ENCODE measurements around the gene LPAR2. TPM values are rescaled to one million over a fixed set of nuclear protein-coding genes. Genes with fewer than 3 reads are reported as not detected.

LPAR2 gene
- total RNA-seq, 1 donor from 2014 or later = 170 TPM

DNA sequence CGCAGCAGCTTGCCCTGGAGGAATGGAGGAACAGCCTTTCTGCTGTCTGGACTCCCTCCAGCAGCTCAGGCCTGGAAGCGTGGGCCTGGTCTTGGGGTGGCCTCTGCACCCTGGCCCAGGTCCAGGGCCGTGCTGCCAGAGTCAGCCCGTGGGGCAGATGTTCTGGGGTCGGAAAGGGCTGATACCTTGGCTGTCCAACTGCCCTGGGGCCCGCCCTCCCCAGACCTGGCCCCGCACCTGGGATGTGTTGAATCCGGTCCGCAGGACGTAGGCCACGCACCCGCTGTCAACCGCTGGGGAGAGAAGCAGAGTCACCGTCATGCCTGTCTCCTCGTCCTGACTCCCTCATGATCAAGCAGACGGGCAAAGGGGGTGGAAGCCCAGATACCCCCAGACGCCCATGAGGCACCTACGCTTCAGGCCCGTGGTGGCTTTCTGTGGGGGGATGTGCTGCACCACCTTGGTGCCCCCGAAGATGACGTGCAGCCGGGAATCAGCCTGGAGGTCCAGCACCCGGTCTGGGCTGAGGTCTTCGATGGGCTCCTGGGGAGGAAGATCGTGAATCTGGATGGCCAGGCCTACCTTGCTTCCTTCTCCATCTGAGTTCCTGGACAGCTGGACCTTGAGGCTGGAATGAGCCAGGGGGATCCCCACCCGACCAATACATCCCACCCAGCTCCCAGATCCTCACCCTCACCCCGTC, 27.8 kb upstream of the LPAR2 start:
- Mint-ChIP-seq H3K4me3 (ENCODE audit: low read depth) (no peak overlapping the region), H3K36me3 (ENCODE audit: insufficient read depth) (peaks cover 17% of the 10 kb centered on the region)
- DNase-seq (ENCODE audit: low spot score, unreplicated experiment) = no peak

GRCh38 chr19:19655051-19655594, 27.1 kb upstream of the LPAR2 start:
- H3K27ac Mint-ChIP-seq = no peak overlapping the region
- H3K4me1 Mint-ChIP-seq (ENCODE audit: low read depth) = no peaks in the 10 kb centered on the region
- no peaks in the 10 kb centered on the region for H3K9me3 Mint-ChIP-seq (ENCODE audit: low read depth)
- H3K4me3 Mint-ChIP-seq (ENCODE audit: low read depth) = no peak overlapping the region
- TF ChIP-seq, protein P1, sequence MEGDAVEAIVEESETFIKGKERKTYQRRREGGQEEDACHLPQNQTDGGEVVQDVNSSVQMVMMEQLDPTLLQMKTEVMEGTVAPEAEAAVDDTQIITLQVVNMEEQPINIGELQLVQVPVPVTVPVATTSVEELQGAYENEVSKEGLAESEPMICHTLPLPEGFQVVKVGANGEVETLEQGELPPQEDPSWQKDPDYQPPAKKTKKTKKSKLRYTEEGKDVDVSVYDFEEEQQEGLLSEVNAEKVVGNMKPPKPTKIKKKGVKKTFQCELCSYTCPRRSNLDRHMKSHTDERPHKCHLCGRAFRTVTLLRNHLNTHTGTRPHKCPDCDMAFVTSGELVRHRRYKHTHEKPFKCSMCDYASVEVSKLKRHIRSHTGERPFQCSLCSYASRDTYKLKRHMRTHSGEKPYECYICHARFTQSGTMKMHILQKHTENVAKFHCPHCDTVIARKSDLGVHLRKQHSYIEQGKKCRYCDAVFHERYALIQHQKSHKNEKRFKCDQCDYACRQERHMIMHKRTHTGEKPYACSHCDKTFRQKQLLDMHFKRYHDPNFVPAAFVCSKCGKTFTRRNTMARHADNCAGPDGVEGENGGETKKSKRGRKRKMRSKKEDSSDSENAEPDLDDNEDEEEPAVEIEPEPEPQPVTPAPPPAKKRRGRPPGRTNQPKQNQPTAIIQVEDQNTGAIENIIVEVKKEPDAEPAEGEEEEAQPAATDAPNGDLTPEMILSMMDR (IDR thresholded peaks at IDR 0.05; ENCODE audit: unreplicated experiment) = no peak
- peaks cover 17% of the 10 kb centered on the region for H3K36me3 Mint-ChIP-seq (ENCODE audit: insufficient read depth)
- no peaks in the 10 kb centered on the region for H3K27me3 Mint-ChIP-seq
- DNase-seq (ENCODE audit: low spot score, unreplicated experiment) = no peak

More for the DNA sequence above, 27.8 kb upstream of the LPAR2 start:
- H3K27me3 Mint-ChIP-seq = no peaks in the 10 kb centered on the region
- H3K4me1 Mint-ChIP-seq (ENCODE audit: low read depth) = no peaks in the 10 kb centered on the region
- no peak overlapping the region for H3K27ac Mint-ChIP-seq
- no peaks in the 10 kb centered on the region for H3K9me3 Mint-ChIP-seq (ENCODE audit: low read depth)
- TF ChIP-seq, protein P1 (IDR thresholded peaks at IDR 0.05; ENCODE audit: unreplicated experiment) = no peak

DNA sequence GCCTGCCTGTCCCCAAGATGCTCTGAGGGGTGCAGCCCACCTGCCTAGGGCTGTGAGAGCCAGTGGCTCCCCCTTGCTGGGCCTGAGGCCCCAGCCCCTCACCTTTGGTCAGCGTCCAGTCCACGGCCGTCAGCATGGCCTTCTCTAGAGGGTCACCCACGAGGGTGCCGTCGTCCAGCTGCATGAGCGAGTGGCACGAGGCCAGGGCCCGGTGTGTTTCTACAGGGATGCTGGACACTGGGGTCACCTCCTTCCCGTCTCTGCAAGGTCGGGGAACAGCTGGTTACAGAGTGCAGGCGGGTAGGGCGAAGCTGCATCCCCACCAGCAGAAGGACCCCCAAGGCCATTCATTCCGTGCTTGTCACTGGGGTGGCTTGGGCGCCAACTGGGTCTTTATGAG, 26.4 kb upstream of the LPAR2 start:
- no peak overlapping the region for H3K27ac Mint-ChIP-seq
- H3K4me3 Mint-ChIP-seq (ENCODE audit: low read depth) = no peak overlapping the region
- H3K9me3 Mint-ChIP-seq (ENCODE audit: low read depth) = no peaks in the 10 kb centered on the region
- TF ChIP-seq, protein P1 (IDR thresholded peaks at IDR 0.05; ENCODE audit: unreplicated experiment) = no peak
- DNase-seq (ENCODE audit: low spot score, unreplicated experiment) = no peak
- H3K36me3 Mint-ChIP-seq (ENCODE audit: insufficient read depth) = peaks cover 18% of the 10 kb centered on the region
- H3K4me1 Mint-ChIP-seq (ENCODE audit: low read depth) = no peaks in the 10 kb centered on the region
- no peaks in the 10 kb centered on the region for H3K27me3 Mint-ChIP-seq

DNA sequence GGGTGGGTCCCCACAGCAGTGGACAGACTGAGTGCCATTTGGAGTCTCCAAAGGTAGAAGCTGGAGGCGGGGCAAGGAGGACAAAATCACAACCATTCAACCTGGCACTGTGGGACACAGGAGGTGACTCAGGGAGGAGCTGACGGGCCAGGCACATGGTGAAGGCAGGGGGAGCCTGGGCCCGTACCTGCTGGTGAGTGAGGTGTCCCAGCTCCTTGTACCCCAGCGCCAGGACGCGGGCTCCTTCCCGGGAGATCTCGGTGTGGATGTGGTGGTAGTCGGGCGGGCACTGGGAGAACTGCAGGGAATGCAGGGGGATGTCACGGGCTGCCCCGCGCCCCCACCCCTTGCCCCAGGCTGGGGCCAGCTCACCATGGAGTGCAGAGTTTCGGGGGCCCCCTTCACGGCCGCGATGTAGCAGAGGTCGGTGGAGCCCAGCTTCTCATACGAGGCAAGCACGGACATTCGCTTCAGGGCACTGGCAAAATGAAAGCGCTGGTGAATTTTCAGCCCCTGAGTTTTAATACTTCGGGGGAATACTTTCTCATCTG, 25.7 kb upstream of the LPAR2 start:
- no peak for DNase-seq (ENCODE audit: low spot score, unreplicated experiment)
- Mint-ChIP-seq H3K27me3 (no peaks in the 10 kb centered on the region), H3K4me3 (ENCODE audit: low read depth) (no peak overlapping the region), H3K9me3 (ENCODE audit: low read depth) (no peaks in the 10 kb centered on the region), H3K36me3 (ENCODE audit: insufficient read depth) (peaks cover 20% of the 10 kb centered on the region), H3K4me1 (ENCODE audit: low read depth) (no peaks in the 10 kb centered on the region), H3K27ac (no peak overlapping the region)
- TF ChIP-seq, protein P1 (IDR thresholded peaks at IDR 0.05; ENCODE audit: unreplicated experiment) = no peak

- Mint-ChIP-seq H3K27me3 (no peaks in the 10 kb centered on the region), H3K27ac (no peak overlapping the region), H3K4me3 (ENCODE audit: low read depth) (no peak overlapping the region), H3K4me1 (ENCODE audit: low read depth) (no peaks in the 10 kb centered on the region), H3K36me3 (ENCODE audit: insufficient read depth) (peaks cover 17% of the 10 kb centered on the region), H3K9me3 (ENCODE audit: low read depth) (no peaks in the 10 kb centered on the region)
- no peak for DNase-seq (ENCODE audit: low spot score, unreplicated experiment)
- TF ChIP-seq, protein P1 (IDR thresholded peaks at IDR 0.05; ENCODE audit: unreplicated experiment) = no peak
Measured at GRCh38 chr19:19652482-19653295, 24.7 kb upstream of the LPAR2 start.
